Ecto neural progenitor cell (in vitro differentiated cells): ENCODE results near the gene APOA5.
"Not testable (repeated sequence)": the region's sequence is repeated elsewhere in the genome, so short reads cannot be mapped to it uniquely, and the experiment has no call there.

Experiments used
- DNase-seq: peaks from one replicate; pipeline ENCODE4 v3.0.0-alpha.2; 2018; ENCODE audit warnings: low spot score

The APOA5 gene

GRCh38 chr11:116773203-116774097 is 18.2 kb downstream of the APOA5 start:
- DNase-seq: no peak

- peak; percentile 96 for DNase-seq
Observed at GRCh38 chr11:116772443-116773202, 19.1 kb downstream of the APOA5 start, which contains the start of gene BUD13. Gene BUD13 (minus strand): TSS chr11:116772987. CDS start chr11:116772964, 23 bp downstream.

- no peak for DNase-seq
Observed at GRCh38 chr11:116771935-116772334, 19.7 kb downstream of the APOA5 start.

GRCh38 chr11:116762132-116762531 is 29.5 kb downstream of the APOA5 start:
- no peak for DNase-seq

DNA sequence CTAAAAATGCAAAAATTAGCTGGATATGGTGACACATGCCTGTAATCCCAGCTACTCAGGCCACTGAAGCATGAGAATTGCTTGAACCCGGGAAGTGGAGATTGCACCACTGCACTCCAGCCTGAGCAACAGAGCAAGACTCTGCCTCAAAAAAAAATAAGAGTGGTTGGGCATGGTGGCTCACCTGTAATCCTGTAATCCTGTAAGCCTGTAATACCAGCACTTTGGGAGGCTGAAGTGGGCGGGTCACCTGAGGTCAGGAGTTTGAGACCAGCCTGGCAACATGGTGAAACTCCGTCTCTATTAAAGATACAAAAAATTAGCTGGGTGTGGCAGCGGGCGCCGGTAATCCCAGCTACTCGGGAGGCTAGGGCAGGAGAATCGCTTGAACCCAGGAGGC is 35.6 kb downstream of the APOA5 start:
- DNase-seq: not testable (repeated sequence)

DNA sequence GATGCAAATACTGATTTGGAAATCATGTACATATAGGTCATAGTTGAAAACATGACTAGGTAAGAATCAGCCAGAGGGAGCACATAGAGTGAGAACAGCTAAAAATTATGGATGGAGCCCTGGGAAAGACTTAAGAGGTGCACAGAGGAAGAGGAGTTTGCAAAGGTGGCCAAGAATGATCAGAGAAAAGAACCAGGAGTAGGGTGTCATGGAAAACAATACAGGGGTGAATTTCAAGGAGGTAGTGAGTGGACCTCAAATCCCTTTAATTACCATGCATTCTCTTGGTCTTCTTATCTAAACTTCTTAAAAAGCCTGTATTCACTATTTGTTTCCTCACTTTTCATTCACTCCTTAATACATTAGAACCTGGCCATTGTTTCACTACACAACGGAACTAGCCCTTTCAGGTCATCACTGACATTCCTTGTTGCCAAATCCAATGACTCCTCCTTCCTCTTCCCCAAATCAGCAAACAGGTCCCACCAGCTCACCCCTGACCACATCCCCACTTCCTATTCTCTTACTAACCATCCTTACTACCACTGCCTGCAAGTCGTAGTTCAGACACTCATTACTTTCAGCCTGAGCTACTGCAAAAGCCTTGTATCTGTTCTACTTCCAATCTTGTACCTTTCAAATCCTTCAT is 41.5 kb downstream of the APOA5 start:
- no peak for DNase-seq

GRCh38 chr11:116742104-116742503 is 49.6 kb downstream of the APOA5 start:
- DNase-seq: no peak

GRCh38 chr11:116740741-116741140 is 50.9 kb downstream of the APOA5 start:
- DNase-seq: no peak
